Skeletal muscle cell (primary cell): ENCODE results near the gene PREX1.
"Not testable (repeated sequence)": the region's sequence is repeated elsewhere in the genome, so short reads cannot be mapped to it uniquely, and the experiment has no call there.

Source experiments
- DNase-seq: peaks from one replicate; pipeline ENCODE4 v3.0.0-alpha.2; 2010; ENCODE audit warnings: low read depth
- H3K4me3 ChIP-seq: 2 replicates; pipeline ENCODE4 v1.5.1; 2011; ENCODE audit warnings: low read depth, mild to moderate bottlenecking, control low read depth, low read length, moderate library complexity

The PREX1 gene

GRCh38 chr20:48761874-48762273 lies 65.9 kb downstream of the PREX1 start:
- no peak for DNase-seq

GRCh38 chr20:48761023-48761785 lies 66.6 kb downstream of the PREX1 start:
- H3K4me3 ChIP-seq: no peak overlapping the region
- DNase-seq: no peak

More at GRCh38 chr20:48761874-48762273, 65.9 kb downstream of the PREX1 start:
- no peak overlapping the region for H3K4me3 ChIP-seq

DNA sequence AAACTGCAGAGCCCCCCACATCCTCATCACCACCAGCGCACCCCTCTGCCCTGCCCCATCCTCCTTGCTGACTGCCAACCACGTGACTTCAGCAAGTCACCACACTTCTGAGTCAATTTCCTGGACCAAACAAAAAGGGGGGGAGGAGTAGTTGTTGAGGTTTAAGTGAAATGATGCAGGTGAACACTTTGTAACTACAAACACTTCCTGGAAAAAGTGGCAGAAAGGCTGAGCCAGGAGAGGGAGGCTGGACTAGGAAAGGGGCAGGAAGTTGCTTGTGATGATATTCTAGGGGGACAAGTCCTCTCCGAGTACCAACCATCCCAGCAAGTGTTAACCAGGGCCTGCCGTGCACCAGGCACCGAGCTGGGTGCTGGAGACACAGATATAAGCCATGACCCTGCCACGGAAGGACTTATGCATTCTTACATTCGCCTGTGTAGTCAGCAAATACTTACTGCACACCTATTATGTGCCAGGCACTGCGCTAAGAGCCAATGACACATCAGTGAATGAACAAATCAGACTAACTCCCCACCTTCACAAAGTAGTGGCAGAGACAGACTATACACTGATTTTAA lies 67.3 kb downstream of the PREX1 start:
- no peak overlapping the region for H3K4me3 ChIP-seq
- DNase-seq: no peak

- no peak overlapping the region for H3K4me3 ChIP-seq
- no peak for DNase-seq
These were observed 68.1 kb downstream of the PREX1 start for GRCh38 chr20:48759631-48760245.

DNA sequence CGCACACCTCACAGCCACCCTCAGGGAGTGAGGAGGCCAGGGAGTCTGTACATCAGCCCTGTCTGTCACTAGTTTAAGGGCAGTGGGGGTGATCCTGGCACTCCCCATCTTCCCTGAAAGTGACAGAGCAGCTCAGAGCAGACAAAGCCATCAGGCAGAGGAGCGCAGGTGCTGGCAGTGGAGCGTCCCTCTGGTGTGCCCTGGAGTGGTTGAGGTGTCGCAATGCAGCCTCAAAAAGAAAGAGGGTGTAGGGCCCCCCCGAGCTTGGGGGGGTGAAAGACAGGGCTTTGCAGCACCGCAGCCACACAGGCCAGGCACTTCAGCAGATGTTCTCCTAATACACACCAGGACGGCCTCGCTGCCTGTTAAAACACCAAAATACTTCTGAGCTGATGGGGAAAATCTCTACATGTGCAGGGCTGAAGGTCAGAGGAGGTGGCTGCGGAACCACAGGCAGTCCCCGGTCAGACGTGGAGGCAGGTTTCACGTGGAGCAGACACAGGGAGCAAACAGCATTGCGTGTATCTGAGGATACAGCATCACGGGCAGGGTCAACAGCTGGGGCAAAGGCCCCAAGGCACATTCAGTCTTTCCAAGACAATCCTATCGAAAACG lies 69.5 kb downstream of the PREX1 start:
- H3K4me3 ChIP-seq: no peak overlapping the region
- no peak for DNase-seq

DNA sequence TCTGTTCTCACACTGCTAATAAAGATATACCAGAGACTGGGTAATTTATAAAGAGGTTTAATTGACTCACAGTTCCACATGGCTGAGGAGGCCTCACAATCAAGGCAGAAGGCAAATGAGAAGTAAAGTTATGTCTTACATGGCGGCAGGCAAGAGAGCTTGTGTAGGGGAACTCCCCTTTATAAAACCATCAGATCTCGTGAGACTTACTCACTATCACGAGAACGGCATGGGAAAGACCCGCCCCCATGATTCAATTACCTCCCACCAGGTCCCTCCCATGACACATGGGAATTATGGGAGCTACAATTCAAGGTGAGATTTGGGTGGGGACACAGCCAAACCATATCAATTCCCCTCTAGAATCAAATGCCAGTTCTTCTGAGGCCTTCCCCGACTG lies 71.0 kb downstream of the PREX1 start:
- DNase-seq, H3K4me3 ChIP-seq: not testable (repeated sequence)

DNA sequence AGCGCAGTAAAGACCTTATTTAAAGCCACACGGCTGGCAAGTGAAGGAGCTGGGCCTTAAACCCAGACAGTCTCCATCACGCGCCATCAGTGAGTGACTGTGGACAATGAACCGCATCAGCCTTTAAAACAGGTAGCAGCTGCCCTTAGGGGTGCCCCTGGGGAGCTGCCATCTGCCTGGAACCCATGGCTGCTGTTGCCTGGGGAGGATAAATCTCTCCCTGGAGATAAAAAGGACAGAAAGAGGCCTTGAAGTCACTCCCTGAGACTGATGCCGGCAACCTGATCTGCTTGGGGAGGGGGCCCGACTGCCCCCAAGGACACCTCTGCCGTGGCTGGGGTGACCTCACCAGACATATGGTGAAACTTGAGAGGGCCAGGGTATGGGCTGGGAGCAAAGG lies 73.5 kb downstream of the PREX1 start:
- H3K4me3 ChIP-seq: no peak overlapping the region
- DNase-seq: no peak

DNA sequence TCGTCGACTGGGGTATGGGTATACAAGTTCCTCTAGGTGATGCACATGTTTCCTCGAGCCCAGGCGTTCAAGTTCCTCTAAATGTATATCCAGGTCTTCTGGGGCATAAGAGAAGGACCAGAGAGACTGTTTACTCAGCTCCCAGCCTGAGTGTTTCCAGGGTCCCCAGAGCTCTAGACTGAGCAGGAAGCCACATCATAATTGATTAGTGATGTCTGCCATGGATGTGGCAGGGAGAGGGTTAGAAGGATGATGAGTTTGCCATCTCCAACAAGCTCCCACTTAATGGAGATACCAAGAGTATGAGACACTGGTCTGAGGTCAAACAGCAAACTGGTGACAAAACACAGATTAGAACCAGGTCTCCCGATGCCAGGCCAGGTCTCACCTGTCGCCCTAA lies 74.8 kb downstream of the PREX1 start:
- no peak overlapping the region for H3K4me3 ChIP-seq
- no peak for DNase-seq

GRCh38 chr20:48751871-48752270 lies 75.9 kb downstream of the PREX1 start:
- H3K4me3 ChIP-seq: no peak overlapping the region
- no peak for DNase-seq

- no peak overlapping the region for H3K4me3 ChIP-seq
- no peak for DNase-seq
These were observed 76.7 kb downstream of the PREX1 start for GRCh38 chr20:48750941-48751635.

DNA sequence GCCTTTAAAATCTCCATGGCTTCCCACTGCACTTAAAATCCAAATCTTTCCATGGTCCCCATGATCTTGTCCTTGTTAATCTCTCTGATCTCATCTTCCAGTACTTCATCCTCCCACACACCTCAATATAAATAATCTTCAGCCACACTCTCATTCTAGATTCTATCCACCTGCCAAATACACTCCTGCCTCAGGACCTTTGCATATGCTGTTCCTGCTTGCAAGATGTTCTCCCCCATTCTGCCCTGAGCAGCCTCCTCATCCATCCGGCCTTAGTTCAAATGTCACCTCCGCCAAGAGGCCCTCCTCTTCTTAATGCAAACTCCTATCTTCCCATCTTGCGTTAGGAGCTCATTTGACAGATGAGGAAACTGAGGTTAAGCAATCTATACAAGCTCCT lies 77.4 kb downstream of the PREX1 start:
- H3K4me3 ChIP-seq: no peak overlapping the region
- no peak for DNase-seq

GRCh38 chr20:48749437-48749836 lies 78.4 kb downstream of the PREX1 start:
- DNase-seq: no peak
- no peak overlapping the region for H3K4me3 ChIP-seq

DNA sequence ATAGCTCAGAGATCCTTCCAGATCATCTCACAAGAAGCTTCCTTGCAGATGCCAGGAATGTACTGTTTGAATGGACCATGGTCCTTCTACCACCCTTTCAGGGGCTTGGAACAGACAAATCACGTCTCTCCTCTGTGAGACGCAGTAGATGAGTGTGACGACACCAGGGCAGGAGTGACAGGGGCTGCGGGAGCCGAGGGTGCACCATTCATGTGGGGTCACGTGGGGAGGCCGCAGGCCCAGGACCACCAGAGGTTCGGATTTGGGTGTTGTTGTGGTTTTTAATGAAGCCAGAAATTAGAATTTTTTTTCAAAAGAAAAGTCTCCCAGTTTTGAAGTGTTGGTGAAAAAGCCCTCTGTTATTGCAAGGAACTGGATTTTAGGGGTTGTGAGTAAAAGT lies 79.2 kb downstream of the PREX1 start:
- no peak overlapping the region for H3K4me3 ChIP-seq
- DNase-seq: no peak

- H3K4me3 ChIP-seq: no peak overlapping the region
These were observed 79.9 kb downstream of the PREX1 start for GRCh38 chr20:48747840-48748414.

DNA sequence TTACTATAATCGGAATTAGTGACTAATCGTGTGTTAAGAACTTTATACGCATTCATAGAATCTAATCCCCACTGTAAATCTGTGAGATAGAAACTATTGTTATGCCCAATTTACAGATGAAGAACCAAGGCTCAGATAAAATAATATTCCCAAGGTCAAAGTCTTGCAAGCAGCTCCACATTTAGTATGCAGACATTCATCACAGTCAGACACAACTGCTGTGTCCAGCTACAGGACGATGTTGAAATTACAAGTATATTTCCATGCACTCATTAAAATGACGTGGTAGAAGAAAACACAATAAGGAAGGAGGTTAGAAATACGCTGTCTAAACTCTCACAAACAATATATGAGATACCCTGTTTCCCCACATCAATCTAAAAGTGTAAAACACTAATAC lies 82.5 kb downstream of the PREX1 start:
- no peak for DNase-seq
- H3K4me3 ChIP-seq: no peak overlapping the region

More at GRCh38 chr20:48747840-48748414, 79.9 kb downstream of the PREX1 start:
- DNase-seq: no peak

GRCh38 chr20:48744515-48744914 lies 83.3 kb downstream of the PREX1 start:
- DNase-seq: no peak
- H3K4me3 ChIP-seq: no peak overlapping the region

GRCh38 chr20:48743807-48744206 lies 84.0 kb downstream of the PREX1 start:
- no peak for DNase-seq
- no peak overlapping the region for H3K4me3 ChIP-seq

- no peak overlapping the region for H3K4me3 ChIP-seq
- DNase-seq: no peak
These were observed 84.7 kb downstream of the PREX1 start for GRCh38 chr20:48742912-48743680.

DNA sequence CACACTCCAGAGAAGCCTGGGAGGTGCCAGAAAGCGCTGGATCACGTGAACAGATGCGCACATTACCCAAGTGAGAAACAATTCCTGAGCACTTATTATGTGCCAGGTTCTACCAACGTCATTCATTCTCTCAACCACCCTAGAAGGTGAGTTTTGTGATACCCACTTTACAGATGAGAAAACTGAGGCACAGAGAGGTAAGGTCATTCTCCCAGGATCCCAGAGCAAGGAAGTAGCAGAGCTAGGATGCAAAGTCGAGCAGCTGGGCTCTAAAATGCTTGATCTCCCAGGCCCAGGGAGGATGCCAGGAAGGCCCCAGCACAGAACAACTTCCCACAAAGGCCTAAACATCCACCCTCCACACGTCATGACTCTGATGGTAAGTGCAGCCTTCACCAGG lies 85.6 kb downstream of the PREX1 start:
- H3K4me3 ChIP-seq: no peak overlapping the region
- DNase-seq: no peak
